Mesenchymal stem cell (in vitro differentiated cells and primary cell): ENCODE results near the gene NEGR1. TPM values are rescaled to one million over a fixed set of nuclear protein-coding genes. Genes with fewer than 3 reads are reported as not detected.

Source experiments
- DNase-seq: peaks from one replicate; pipeline ENCODE4 v3.0.0-alpha.2; 2013
- H2AFZ ChIP-seq: one replicate; pipeline ENCODE4 v1.6.1; 2013; ENCODE audit warnings: low read depth, mild to moderate bottlenecking, control low read depth, inconsistent platforms, low read length, moderate library complexity
- H2AK5ac ChIP-seq: 2 replicates; pipeline ENCODE4 v1.6.1; 2013; ENCODE audit warnings: low read length, moderate library complexity, mild to moderate bottlenecking, inconsistent platforms; ENCODE audit not compliant: severe bottlenecking
- H2BK120ac ChIP-seq: one replicate; pipeline ENCODE4 v1.6.1; 2013; ENCODE audit warnings: low read depth, mild to moderate bottlenecking, inconsistent platforms, low read length, moderate library complexity
- H2BK12ac ChIP-seq, 2 experiments: one replicate each; pipeline ENCODE4 v1.6.1; 2013; ENCODE audit warnings: inconsistent platforms in 2 of 2, low read length in 2 of 2, mild to moderate bottlenecking in 2 of 2, moderate library complexity in 2 of 2, control low read depth in 1 of 2
- H2BK15ac ChIP-seq: one replicate; pipeline ENCODE4 v1.6.1; 2013; ENCODE audit warnings: mild to moderate bottlenecking, low read depth, inconsistent platforms; ENCODE audit not compliant: poor library complexity, severe bottlenecking
- H2BK5ac ChIP-seq: 2 replicates; pipeline ENCODE4 v1.6.1; 2013; ENCODE audit warnings: low read depth, mild to moderate bottlenecking, low read length, control low read depth, inconsistent platforms; ENCODE audit not compliant: poor library complexity, severe bottlenecking
- H3K14ac ChIP-seq, 2 experiments: one replicate each; pipeline ENCODE4 v1.6.1; 2013; ENCODE audit warnings: inconsistent platforms in 2 of 2, low read length in 2 of 2, control low read depth in 1 of 2, mild to moderate bottlenecking in 1 of 2, moderate library complexity in 1 of 2
- H3K18ac ChIP-seq, 2 experiments: one replicate each; pipeline ENCODE4 v1.6.1; 2013; ENCODE audit warnings: inconsistent platforms in 2 of 2, low read length in 2 of 2, control low read depth in 1 of 2, low read depth in 1 of 2, mild to moderate bottlenecking in 1 of 2
- H3K23ac ChIP-seq, 2 experiments: one replicate each; pipeline ENCODE4 v1.6.1; 2013; ENCODE audit warnings: inconsistent platforms in 2 of 2, low read length in 2 of 2, mild to moderate bottlenecking in 2 of 2, moderate library complexity in 2 of 2, control low read depth in 1 of 2
- H3K27ac ChIP-seq: 2 replicates; pipeline ENCODE4 v1.5.1; 2013; ENCODE audit warnings: mild to moderate bottlenecking, moderate library complexity, low read length, control low read depth, inconsistent platforms; ENCODE audit not compliant: poor library complexity, severe bottlenecking
- H3K27me3 ChIP-seq, 2 experiments: 2 replicates each; pipeline versions ENCODE4 v1.6.1 to v1.7.0; 2013; ENCODE audit warnings: low read length in 2 of 2, mild to moderate bottlenecking in 2 of 2, moderate library complexity in 2 of 2, control low read depth in 1 of 2, inconsistent platforms in 1 of 2; ENCODE audit not compliant: control insufficient read depth in 1 of 2, insufficient read depth in 1 of 2
- H3K36me3 ChIP-seq, 2 experiments: 2 replicates each; pipeline versions ENCODE4 v1.6.1 to v1.7.0; 2013; ENCODE audit warnings: low read length in 2 of 2, control low read depth in 1 of 2, inconsistent platforms in 1 of 2, low read depth in 1 of 2, mild to moderate bottlenecking in 1 of 2; ENCODE audit not compliant: insufficient read depth in 2 of 2, control insufficient read depth in 1 of 2
- H3K4ac ChIP-seq, 2 experiments: one replicate each; pipeline ENCODE4 v1.6.1; 2013; ENCODE audit warnings: inconsistent platforms in 2 of 2, low read length in 2 of 2, mild to moderate bottlenecking in 2 of 2, moderate library complexity in 2 of 2, control low read depth in 1 of 2, low read depth in 1 of 2
- H3K4me1 ChIP-seq: 2 replicates; pipeline ENCODE4 v1.6.1; 2013; ENCODE audit warnings: low read depth, low read length, control low read depth; ENCODE audit not compliant: control insufficient read depth, insufficient read depth
- H3K4me2 ChIP-seq: 2 replicates; pipeline ENCODE4 v1.6.1; 2013; ENCODE audit warnings: low read length, mild to moderate bottlenecking, inconsistent platforms; ENCODE audit not compliant: poor library complexity, severe bottlenecking
- H3K4me3 ChIP-seq, 2 experiments: 2 replicates each; pipeline versions ENCODE4 v1.5.1 to v1.7.0; 2013; ENCODE audit warnings: low read length in 2 of 2, mild to moderate bottlenecking in 2 of 2, control low read depth in 1 of 2, low read depth in 1 of 2; ENCODE audit not compliant: insufficient read depth in 1 of 2
- H3K79me1 ChIP-seq: replicated peaks from 2 replicates; pipeline ENCODE4 v1.6.1; 2013; ENCODE audit warnings: mild to moderate bottlenecking, control low read depth, low read length, inconsistent platforms; ENCODE audit not compliant: poor library complexity, severe bottlenecking
- H3K9ac ChIP-seq: 2 replicates; pipeline ENCODE4 v1.7.0; 2013; ENCODE audit warnings: mild to moderate bottlenecking, low read length, moderate library complexity
- H3K9me3 ChIP-seq: 2 replicates; pipeline ENCODE4 v1.7.0; 2013; ENCODE audit warnings: mild to moderate bottlenecking, low read length; ENCODE audit not compliant: control insufficient read depth
- H4K8ac ChIP-seq: one replicate; pipeline ENCODE4 v1.6.1; 2013; ENCODE audit warnings: inconsistent platforms, mild to moderate bottlenecking, low read length, moderate library complexity
- H4K91ac ChIP-seq: one replicate; pipeline ENCODE4 v1.6.1; 2013; ENCODE audit warnings: mild to moderate bottlenecking, low read length, inconsistent platforms
- WGBS: methylation state at CpG from one replicate; pipeline ENCODE4 v1.1.7; 2013; ENCODE audit warnings: mixed read lengths; 5-methylcytosine and 5-hydroxymethylcytosine counted together
- polyA plus RNA-seq, 2 experiments: library from polyadenylated mRNA; stranded (reverse); fragments of 200-250 nt; gene quantifications; one replicate each; pipeline ENCODE4 v1.2.3, GENCODE V29; 2013

NEGR1 gene
- polyA plus RNA-seq (2013, experiment 1 of 2), result 1.4 TPM
- polyA plus RNA-seq (2013, experiment 2 of 2), result 1.2 TPM

DNA sequence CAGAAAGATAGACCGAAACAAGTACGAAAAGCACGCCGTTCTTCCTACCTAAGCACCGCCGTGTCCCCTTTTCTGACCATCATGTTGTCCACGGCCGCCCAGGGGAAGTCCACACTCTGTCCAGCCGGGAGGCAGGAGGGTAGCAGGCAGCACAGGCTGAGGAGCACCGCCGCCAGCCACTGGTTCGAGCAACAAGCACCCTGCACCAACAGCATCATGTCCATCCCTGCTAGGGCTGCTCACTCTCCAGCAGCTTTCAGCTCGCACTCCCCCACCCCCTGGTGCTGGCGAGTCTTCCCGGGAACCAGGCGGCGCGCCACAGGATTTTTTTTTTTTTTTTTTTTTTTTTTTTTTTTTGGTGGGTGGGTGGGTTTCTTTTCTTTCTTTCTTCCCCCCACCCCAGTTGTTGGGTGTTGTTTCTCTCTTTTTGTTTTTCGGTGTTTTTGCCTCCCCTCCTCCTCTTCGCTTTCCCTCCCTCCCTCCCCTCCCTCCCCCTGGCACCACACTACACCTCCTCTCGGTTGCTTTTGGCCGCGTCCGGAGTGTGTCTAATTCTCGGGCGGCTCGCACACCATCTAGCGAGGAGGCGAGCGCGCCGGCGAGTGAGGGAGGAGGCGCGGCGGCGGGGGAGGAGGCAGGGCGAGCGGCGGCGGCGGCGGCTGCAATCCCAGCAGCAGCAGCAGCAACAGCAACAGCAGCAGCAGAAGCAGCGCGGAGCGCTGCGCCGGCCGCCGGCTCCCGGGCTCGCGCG, at the start of gene NEGR1:
TSS of gene NEGR1 (minus strand) at position 269 of the 751 bp plus-strand sequence.
- Histone ChIP-seq H3K4me1 (peaks cover 2% of the 10 kb centered on the region), H3K4me2 (peak within 1 kb of the TSS; percentile 84), H4K91ac (no peak within 1 kb of the TSS), H3K4me3 (peak within 1 kb of the TSS; percentile 79 to 98), H3K79me1 (no peaks in the 10 kb centered on the region), H3K27ac (peak within 1 kb of the TSS; percentile 100), H3K9ac (peak within 1 kb of the TSS; percentile 99), H3K9me3 (no peaks in the 10 kb centered on the region), H3K27me3 (no peaks in the 10 kb centered on the region), H3K18ac (peak within 1 kb of the TSS; percentile 62 to 86), H3K14ac (peak within 1 kb of the TSS in 1 of 2 experiments; percentile 44), H2BK15ac (no peak within 1 kb of the TSS), H4K8ac (peak within 1 kb of the TSS; percentile 27), H2AFZ (peak within 1 kb of the TSS; percentile 95), H2BK120ac (no peak within 1 kb of the TSS), H2BK12ac (peak within 1 kb of the TSS in 1 of 2 experiments; percentile 65), H2BK5ac (peak within 1 kb of the TSS; percentile 87), H3K23ac (peak within 1 kb of the TSS in 1 of 2 experiments; percentile 57), H3K36me3 (no peaks in the 10 kb centered on the region), H2AK5ac (no peak within 1 kb of the TSS), H3K4ac (no peak within 1 kb of the TSS)
- WGBS, result 2% methylated on average over 49 of the region's 54 CpGs
- DNase-seq, result peak; percentile 93

DNA sequence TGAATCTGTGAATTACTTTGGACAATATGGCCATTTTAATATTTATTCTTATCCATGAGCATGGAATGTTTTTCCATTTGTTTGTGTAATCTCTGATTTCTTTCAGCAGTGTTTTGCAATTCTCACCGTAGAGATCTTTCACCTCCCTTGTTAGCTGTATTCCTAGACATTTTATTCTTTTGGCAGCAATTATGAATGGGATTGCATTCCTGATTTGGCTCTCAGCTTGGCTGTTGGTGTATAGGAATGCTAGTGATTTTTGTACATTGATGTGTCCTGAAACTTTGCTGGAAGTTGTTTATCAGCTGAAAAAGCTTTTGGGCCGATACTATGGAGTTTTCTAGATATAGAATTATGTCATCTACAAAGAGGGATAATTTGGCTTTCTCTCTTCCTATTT, 44.2 kb upstream of the NEGR1 start:
- Histone ChIP-seq H3K9me3 (no peaks in the 10 kb centered on the region), H3K27ac (no peak overlapping the region), H3K4ac (no peak overlapping the region), H3K18ac (no peak overlapping the region), H2BK5ac (no peak overlapping the region), H3K36me3 (no peaks in the 10 kb centered on the region), H3K4me2 (no peak overlapping the region), H4K8ac (no peak overlapping the region), H2AFZ (no peak overlapping the region), H3K23ac (no peak overlapping the region), H2BK15ac (no peak overlapping the region), H2BK12ac (no peak overlapping the region), H3K27me3 (no peaks in the 10 kb centered on the region), H2BK120ac (no peak overlapping the region), H3K4me3 (no peak overlapping the region), H3K79me1 (no peaks in the 10 kb centered on the region), H4K91ac (no peak overlapping the region), H2AK5ac (no peak overlapping the region), H3K14ac (no peak overlapping the region), H3K9ac (no peak overlapping the region), H3K4me1 (no peaks in the 10 kb centered on the region)
- DNase-seq, result no peak
- whole genome bisulfite sequencing, result no CpG with 5 or more reads among the region's 2 CpGs

DNA sequence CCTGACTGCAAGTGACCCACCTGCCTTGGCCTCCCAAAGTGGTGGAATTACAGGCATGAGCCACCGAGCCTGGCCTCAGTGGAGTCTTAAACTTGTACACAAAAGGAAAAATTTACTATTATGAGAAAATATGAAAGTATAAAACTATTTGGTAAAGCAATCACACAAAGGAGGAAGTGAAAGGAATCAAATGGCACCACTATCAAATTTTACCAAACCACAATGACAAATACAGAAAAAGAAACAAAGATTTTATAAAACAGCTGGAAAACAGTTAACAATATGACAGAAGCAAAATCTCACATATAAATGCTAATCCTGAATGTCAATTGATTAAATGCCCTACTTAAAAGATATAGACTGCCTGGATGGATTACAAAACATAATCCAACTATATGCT, 42.1 kb upstream of the NEGR1 start:
- no peak overlapping the region for H3K18ac ChIP-seq
- no peak overlapping the region for H2AK5ac ChIP-seq
- no peak overlapping the region for H3K27ac ChIP-seq
- no peak for DNase-seq
- H3K4me1 ChIP-seq, result no peaks in the 10 kb centered on the region
- no peak overlapping the region for H4K91ac ChIP-seq
- no peak overlapping the region for H3K4ac ChIP-seq
- H3K9ac ChIP-seq, result no peak overlapping the region
- no peaks in the 10 kb centered on the region for H3K79me1 ChIP-seq
- H2BK5ac ChIP-seq, result no peak overlapping the region
- H4K8ac ChIP-seq, result no peak overlapping the region
- no peak overlapping the region for H3K23ac ChIP-seq
- no CpG with 5 or more reads among the region's 1 CpG for WGBS
- no peaks in the 10 kb centered on the region for H3K9me3 ChIP-seq
- no peak overlapping the region for H2BK120ac ChIP-seq
- H3K4me2 ChIP-seq, result no peak overlapping the region
- no peak overlapping the region for H2AFZ ChIP-seq
- no peaks in the 10 kb centered on the region for H3K27me3 ChIP-seq
- H3K14ac ChIP-seq, result no peak overlapping the region
- no peak overlapping the region for H2BK12ac ChIP-seq
- H3K36me3 ChIP-seq, result no peaks in the 10 kb centered on the region
- no peak overlapping the region for H3K4me3 ChIP-seq
- H2BK15ac ChIP-seq, result no peak overlapping the region

DNA sequence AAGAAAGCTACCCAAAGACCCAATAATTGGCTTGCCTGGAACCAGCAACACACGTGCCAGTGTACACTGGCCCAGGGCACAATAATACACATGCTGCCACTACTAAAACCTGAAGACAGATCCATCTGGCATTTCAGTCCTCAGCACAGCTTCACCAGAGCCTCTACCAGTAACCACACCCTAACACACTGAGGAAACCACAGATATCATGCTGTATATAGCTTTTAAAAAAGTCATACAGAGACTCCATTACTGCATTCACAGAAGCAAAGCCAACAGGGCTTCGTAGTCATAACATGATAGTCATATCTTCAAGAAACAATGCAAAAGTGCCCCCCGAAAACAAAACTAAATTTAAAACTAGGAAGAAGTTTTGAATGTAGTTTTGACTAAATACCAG, 40.6 kb upstream of the NEGR1 start:
- Histone ChIP-seq H3K18ac (no peak overlapping the region), H2BK120ac (no peak overlapping the region), H3K14ac (no peak overlapping the region), H4K91ac (no peak overlapping the region), H3K4ac (no peak overlapping the region), H2AK5ac (no peak overlapping the region), H2AFZ (no peak overlapping the region), H3K9ac (no peak overlapping the region), H2BK15ac (no peak overlapping the region), H2BK5ac (no peak overlapping the region), H3K4me3 (no peak overlapping the region), H2BK12ac (no peak overlapping the region), H3K4me1 (no peaks in the 10 kb centered on the region), H3K23ac (no peak overlapping the region), H3K9me3 (no peaks in the 10 kb centered on the region), H4K8ac (no peak overlapping the region), H3K27ac (no peak overlapping the region), H3K79me1 (no peaks in the 10 kb centered on the region), H3K36me3 (no peaks in the 10 kb centered on the region), H3K4me2 (no peak overlapping the region), H3K27me3 (no peaks in the 10 kb centered on the region)
- WGBS, result no CpG with 5 or more reads among the region's 3 CpGs
- DNase-seq, result no peak
